Kidney (tissue), 14 donors: ENCODE measurements around the gene ARHGAP40. TPM values are rescaled to one million over a fixed set of nuclear protein-coding genes. Genes with fewer than 3 reads are reported as not detected.

Source experiments
- DNase-seq, 5 donors: peaks; one replicate each; pipeline ENCODE4 v3.0.0-alpha.2; 2013 to 2020
- FAIRE-seq: peaks from 2 replicates; lab custom pipeline; 2012; peaks lifted over from hg19 to GRCh38; lab: Jason Lieb, UNC
- H3K27ac ChIP-seq, 2 donors: one replicate each; pipeline ENCODE4 v1.7.0; 2013; ENCODE audit warnings: low read depth in 2 of 2, low read length in 2 of 2, inconsistent platforms in 1 of 2
- H3K27me3 ChIP-seq: one replicate; pipeline ENCODE4 v1.7.1; 2013; ENCODE audit warnings: low read length, inconsistent platforms; ENCODE audit not compliant: control insufficient read depth, insufficient read depth
- H3K36me3 ChIP-seq, 3 donors: one replicate each; pipeline versions ENCODE4 v1.7.0 to v1.7.1; 2013; ENCODE audit warnings: low read length in 3 of 3, control low read depth in 1 of 3, inconsistent platforms in 1 of 3; ENCODE audit not compliant: insufficient read depth in 3 of 3, control insufficient read depth in 2 of 3
- H3K4me1 ChIP-seq, 3 donors: one replicate each; pipeline versions ENCODE4 v1.7.0 to v1.7.1; 2013; ENCODE audit warnings: low read length in 3 of 3, inconsistent platforms in 1 of 3, low read depth in 1 of 3; ENCODE audit not compliant: control insufficient read depth in 2 of 3, insufficient read depth in 2 of 3
- H3K4me3 ChIP-seq, 3 donors: one replicate each; pipeline versions ENCODE4 v1.7.0 to v1.8.1; 2013; ENCODE audit warnings: low read length in 3 of 3, control low read depth in 1 of 3, inconsistent platforms in 1 of 3
- H3K9ac ChIP-seq, 3 donors: one replicate each; pipeline versions ENCODE4 v1.7.0 to v1.7.1; 2013; ENCODE audit warnings: low read length in 3 of 3, control low read depth in 1 of 3, inconsistent platforms in 1 of 3
- H3K9me3 ChIP-seq, 3 donors: one replicate each; pipeline versions ENCODE4 v1.7.0 to v1.7.1; 2013; ENCODE audit warnings: low read length in 3 of 3, control low read depth in 1 of 3, inconsistent platforms in 1 of 3; ENCODE audit not compliant: control insufficient read depth in 2 of 3, insufficient read depth in 1 of 3
- intact Hi-C: fragments of 100-400 bp; cut with DNase I; formaldehyde crosslinking; loops from one replicate; pipeline ENCODE4 v1.11.1; 2022
- polyA plus RNA-seq: library from polyadenylated mRNA; stranded (reverse); fragments of 350-450 nt; fragmentation: Illumina TruSeq; extraction: RNeasy Lipid Tissue Mini Kit (QIAGEN cat#74804); gene quantifications from one replicate; pipeline ENCODE4 v1.2.3, GENCODE V29; 2014; ENCODE audit warnings: low read depth, low replicate concordance; ENCODE audit not compliant: insufficient read depth
- total RNA-seq: library from RNA; stranded (reverse); fragmentation: NEBNext Ultra II Directional; extraction: Animal tissue kit (Norgen Biotek cat#: 25700); gene quantifications from one replicate; pipeline ENCODE4 v1.2.1, GENCODE V29; 2021
- TF ChIP-seq, protein P1 (sequence below): IDR thresholded peaks from 3 replicates; pipeline ENCODE4 v1.5.1; 2012; ENCODE audit warnings: mild to moderate bottlenecking, moderate library complexity, borderline replicate concordance; ENCODE audit not compliant: insufficient read depth; ENCODE audit errors: extremely low read depth
- donor health status: control.
- donor health status: control.
- donor health status: control.
- donor health status: control.
- donor health status: control.
- donor health status: DM: yes; HTN: yes; CAD: no.
- donor health status: Normal renal cell carcinoma (clear cell type).

Gene ARHGAP40
- total and polyA plus RNA-seq, 2 donors from 2014 or later, result 1.3 to 20.2 TPM

- Histone ChIP-seq H3K27ac (no peak overlapping the region), H3K36me3 (no peaks in the 10 kb centered on the region), H3K27me3 (no peaks in the 10 kb centered on the region), H3K9ac (no peak overlapping the region), H3K9me3 (no peaks in the 10 kb centered on the region), H3K4me1 (no peaks in the 10 kb centered on the region), H3K4me3 (no peak overlapping the region)
- no peak for FAIRE-seq
- TF ChIP-seq, protein P1, sequence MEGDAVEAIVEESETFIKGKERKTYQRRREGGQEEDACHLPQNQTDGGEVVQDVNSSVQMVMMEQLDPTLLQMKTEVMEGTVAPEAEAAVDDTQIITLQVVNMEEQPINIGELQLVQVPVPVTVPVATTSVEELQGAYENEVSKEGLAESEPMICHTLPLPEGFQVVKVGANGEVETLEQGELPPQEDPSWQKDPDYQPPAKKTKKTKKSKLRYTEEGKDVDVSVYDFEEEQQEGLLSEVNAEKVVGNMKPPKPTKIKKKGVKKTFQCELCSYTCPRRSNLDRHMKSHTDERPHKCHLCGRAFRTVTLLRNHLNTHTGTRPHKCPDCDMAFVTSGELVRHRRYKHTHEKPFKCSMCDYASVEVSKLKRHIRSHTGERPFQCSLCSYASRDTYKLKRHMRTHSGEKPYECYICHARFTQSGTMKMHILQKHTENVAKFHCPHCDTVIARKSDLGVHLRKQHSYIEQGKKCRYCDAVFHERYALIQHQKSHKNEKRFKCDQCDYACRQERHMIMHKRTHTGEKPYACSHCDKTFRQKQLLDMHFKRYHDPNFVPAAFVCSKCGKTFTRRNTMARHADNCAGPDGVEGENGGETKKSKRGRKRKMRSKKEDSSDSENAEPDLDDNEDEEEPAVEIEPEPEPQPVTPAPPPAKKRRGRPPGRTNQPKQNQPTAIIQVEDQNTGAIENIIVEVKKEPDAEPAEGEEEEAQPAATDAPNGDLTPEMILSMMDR, result peak; percentile 76
- intact Hi-C loops, result no loop called here
- peak in 4 of 5 donors; percentile 51 to 67 (median 58) for DNase-seq
Observed at GRCh38 chr20:38633577-38634093, 32.0 kb downstream of the ARHGAP40 start.

- H3K9ac ChIP-seq, result no peak overlapping the region
- intact Hi-C loops, result no loop called here
- FAIRE-seq (no peak), DNase-seq (no peak)
- H3K27ac ChIP-seq, result no peak overlapping the region
- H3K4me3 ChIP-seq, result no peak overlapping the region
- TF ChIP-seq, protein P1, result no peak
- no peaks in the 10 kb centered on the region for H3K9me3 ChIP-seq
- no peaks in the 10 kb centered on the region for H3K36me3 ChIP-seq
- no peaks in the 10 kb centered on the region for H3K4me1 ChIP-seq
- H3K27me3 ChIP-seq, result no peaks in the 10 kb centered on the region
Observed at GRCh38 chr20:38635721-38636288, 34.2 kb downstream of the ARHGAP40 start.

- Histone ChIP-seq H3K4me1 (no peaks in the 10 kb centered on the region), H3K9ac (no peak overlapping the region), H3K27me3 (peaks cover 3% of the 10 kb centered on the region), H3K27ac (no peak overlapping the region), H3K4me3 (no peak overlapping the region), H3K36me3 (no peaks in the 10 kb centered on the region), H3K9me3 (no peaks in the 10 kb centered on the region)
- peak in 4 of 5 donors; percentile 46 to 70 (median 60) for DNase-seq
- TF ChIP-seq, protein P1, result no peak
- no peak for FAIRE-seq
- intact Hi-C loops, result loop anchor here (10.0 kb wide), 2 partner anchors 114 to 404 kb away; no protein-coding TSS in a partner anchor
Observed at GRCh38 chr20:38640521-38640920, 38.9 kb downstream of the ARHGAP40 start.

DNA sequence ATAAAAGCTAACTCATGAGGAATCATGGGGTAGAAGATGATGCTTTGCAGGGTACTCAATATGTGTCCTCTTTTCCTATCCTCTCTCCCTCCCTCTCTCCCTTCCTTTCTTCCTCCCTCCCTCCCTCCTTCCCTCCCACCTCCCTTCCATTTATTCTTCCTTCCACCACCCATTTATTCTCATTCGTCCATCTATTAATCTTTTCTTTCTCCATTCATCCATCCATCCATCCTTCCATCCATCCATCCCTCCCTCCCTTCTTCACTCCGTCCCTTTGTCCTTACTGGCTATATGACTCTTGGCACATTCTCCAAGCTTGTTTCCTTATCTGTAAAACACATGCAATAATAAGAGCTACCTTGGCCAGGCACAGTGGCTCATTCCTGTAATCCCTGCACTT, 40.9 kb downstream of the ARHGAP40 start:
- no peak for FAIRE-seq
- Histone ChIP-seq H3K36me3 (no peaks in the 10 kb centered on the region), H3K27ac (no peak overlapping the region), H3K9ac (no peak overlapping the region), H3K4me3 (no peak overlapping the region), H3K27me3 (peaks cover 3% of the 10 kb centered on the region), H3K9me3 (no peaks in the 10 kb centered on the region), H3K4me1 (peaks cover 0 to 4% (median 4%) of the 10 kb centered on the region in 3 donors)
- no peak for DNase-seq
- intact Hi-C loops, result loop anchor here (10.0 kb wide), 2 partner anchors 112 to 402 kb away; no protein-coding TSS in a partner anchor
- TF ChIP-seq, protein P1, result no peak
